ENCODE data around the gene MALAT1.
A peak's percentile ranks its signal among the peaks of the same experiment; 100 is the strongest.
"Not testable (repeated sequence)": the region's sequence is repeated elsewhere in the genome, so short reads cannot be mapped to it uniquely, and the experiment has no call there.

Gene MALAT1

GRCh38 chr11:65498977-65499712, at the start of gene MALAT1:
TSS of gene MALAT1 (plus strand) at chr11:65499045.
- peak; percentile 91 to 96 for DNase-seq (ENCODE audit: low read depth in 2 of 2, low spot score in 1 of 2)

GRCh38 chr11:65451301-65451700, 47.5 kb upstream of the MALAT1 start:
- DNase-seq (ENCODE audit: low read depth in 2 of 2, low spot score in 1 of 2): not testable (repeated sequence)

GRCh38 chr11:65452259-65452658, 46.6 kb upstream of the MALAT1 start:
- not testable (repeated sequence) for DNase-seq (ENCODE audit: low read depth in 2 of 2, low spot score in 1 of 2)

- DNase-seq (ENCODE audit: low read depth in 2 of 2, low spot score in 1 of 2): no peak
Measured at GRCh38 chr11:65452806-65453490, 45.9 kb upstream of the MALAT1 start.

- DNase-seq (ENCODE audit: low read depth in 2 of 2, low spot score in 1 of 2): no peak
Measured at GRCh38 chr11:65454311-65454695, 44.5 kb upstream of the MALAT1 start.

- DNase-seq (ENCODE audit: low read depth in 2 of 2, low spot score in 1 of 2): peak; percentile 54 to 71
Measured at GRCh38 chr11:65454696-65455456, 44.0 kb upstream of the MALAT1 start.

- DNase-seq (ENCODE audit: low read depth in 2 of 2, low spot score in 1 of 2): no peak
Measured at GRCh38 chr11:65456418-65456817, 42.4 kb upstream of the MALAT1 start.

GRCh38 chr11:65459552-65459951, 39.3 kb upstream of the MALAT1 start:
- no peak for DNase-seq (ENCODE audit: low read depth in 2 of 2, low spot score in 1 of 2)

- DNase-seq (ENCODE audit: low read depth in 2 of 2, low spot score in 1 of 2): not testable (repeated sequence)
Measured at GRCh38 chr11:65465471-65465870, 33.4 kb upstream of the MALAT1 start.

GRCh38 chr11:65467306-65467705, 31.5 kb upstream of the MALAT1 start:
- not testable (repeated sequence) for DNase-seq (ENCODE audit: low read depth in 2 of 2, low spot score in 1 of 2)

- no peak for DNase-seq (ENCODE audit: low read depth in 2 of 2, low spot score in 1 of 2)
Measured at GRCh38 chr11:65468874-65469333, 29.9 kb upstream of the MALAT1 start.

GRCh38 chr11:65470433-65471049, 28.3 kb upstream of the MALAT1 start:
- DNase-seq (ENCODE audit: low read depth in 2 of 2, low spot score in 1 of 2): no peak

- no peak for DNase-seq (ENCODE audit: low read depth in 2 of 2, low spot score in 1 of 2)
Measured at GRCh38 chr11:65471447-65471891, 27.4 kb upstream of the MALAT1 start.

GRCh38 chr11:65472588-65473277, 26.1 kb upstream of the MALAT1 start:
- not testable (repeated sequence) for DNase-seq (ENCODE audit: low read depth in 2 of 2, low spot score in 1 of 2)

GRCh38 chr11:65473278-65473860, 25.5 kb upstream of the MALAT1 start:
- DNase-seq (ENCODE audit: low read depth in 2 of 2, low spot score in 1 of 2): no peak

GRCh38 chr11:65474864-65475263, 24.0 kb upstream of the MALAT1 start:
- DNase-seq (ENCODE audit: low read depth in 2 of 2, low spot score in 1 of 2): no peak

- DNase-seq (ENCODE audit: low read depth in 2 of 2, low spot score in 1 of 2): no peak
Measured at GRCh38 chr11:65476632-65477148, 22.2 kb upstream of the MALAT1 start.

GRCh38 chr11:65477149-65477965, 21.5 kb upstream of the MALAT1 start:
- peak; percentile 82 for DNase-seq (ENCODE audit: low read depth in 2 of 2, low spot score in 1 of 2)

Measured in stimulated activated CD8-positive, alpha-beta memory T cell treated with anti-CD3 and anti-CD28 coated beads, Interleukin-4, amount 100 ng/mL, for 1 hour (primary cell).